DOHH2 (cell line): ENCODE data around the gene NR2F1.

Experiments used
- CTCF ChIP-seq: fragments of 200-600 bp; sonication (generic); IDR thresholded peaks from one replicate; pipeline ENCODE4 v1.5.1; 2014; ENCODE audit warnings: antibody characterized with exemption, mild to moderate bottlenecking, low read depth, low read length; ENCODE audit not compliant: poor library complexity, severe bottlenecking
- EZH2phosphoT487 ChIP-seq: fragments of 200-600 bp; sonication (generic); IDR thresholded peaks from 2 replicates; pipeline ENCODE4 v1.6.1; 2017; ENCODE audit warnings: borderline replicate concordance, mild to moderate bottlenecking, antibody characterized with exemption, low read length, moderate library complexity, mixed read lengths

- TF ChIP-seq CTCF (no peak), EZH2phosphoT487 (no peak)
Observed at GRCh38 chr5:93573354-93574351, 9.4 kb upstream of the NR2F1 start.
